Measurements from ENCODE around the gene ZBTB1. TPM values are rescaled to one million over a fixed set of nuclear protein-coding genes. Genes with fewer than 3 reads are reported as not detected.

Gene ZBTB1
- total and polyA plus RNA-seq, 2 donors (not counting 3 experiments of a cell fraction or from before 2014, with no cell fraction given): 9.7 to 32.2 TPM

- no peak for TF ChIP-seq POLR2AphosphoS5 (IDR thresholded peaks at IDR 0.05; ENCODE audit: insufficient read depth, low read depth, low read length)
- FAIRE-seq: no peak
- H3K4me1 ChIP-seq (ENCODE audit: control insufficient read depth, extremely low read depth, insufficient read depth, low read length): no peaks in the 10 kb centered on the region
- H4K20me1 ChIP-seq (replicated peaks; ENCODE audit: control insufficient read depth, extremely low read depth, insufficient read depth, low read length): no peaks in the 10 kb centered on the region
- POLR2A ChIA-PET: no interaction called here
- no peak overlapping the region for H3K9ac ChIP-seq (replicated peaks; ENCODE audit: extremely low read depth, insufficient read depth, low read length)
- dilution Hi-C loops (cut with MboI; ENCODE audit: extremely low pct_ligation_motif_present, low sequenced_read_pairs) (no loop called here), intact Hi-C loops (cut with micrococcal nuclease) (no loop called here)
- H3K9me3 ChIP-seq (replicated peaks; ENCODE audit: control insufficient read depth, insufficient read depth, low read length): no peaks in the 10 kb centered on the region
- no peaks in the 10 kb centered on the region for H3K9me1 ChIP-seq (replicated peaks; ENCODE audit: control insufficient read depth, extremely low read depth, insufficient read depth, low read length)
- no peaks in the 10 kb centered on the region for H3K27me3 ChIP-seq (ENCODE audit: control insufficient read depth in 2 of 2, insufficient read depth in 2 of 2, low read length in 2 of 2)
- no peak for DNase-seq (ENCODE audit: low read depth, low spot score)
- H3K79me2 ChIP-seq (ENCODE audit: control insufficient read depth, insufficient read depth, low read length): no peaks in the 10 kb centered on the region
- CTCF ChIA-PET: interaction anchor here (0.7 to 0.9 kb wide), 2 partner anchors 19 to 62 kb away, joined by 3 read pairs; no protein-coding TSS in a partner anchor
- no peak overlapping the region for H3K4me3 ChIP-seq (replicated peaks in 1 of 3; ENCODE audit: insufficient read depth in 1 of 3, low read depth in 1 of 3, low read length in 3 of 3)
- H2AFZ ChIP-seq (ENCODE audit: low read depth, low read length): no peak overlapping the region
- H3K36me3 ChIP-seq (ENCODE audit: control insufficient read depth in 2 of 2, extremely low read depth in 1 of 2, insufficient read depth in 2 of 2, low read length in 2 of 2): peaks cover 0 to 5% of the 10 kb centered on the region in 2 experiments
- no peak overlapping the region for H3K27ac ChIP-seq (ENCODE audit: insufficient read depth, low read depth, low read length)
- no peak overlapping the region for H3K4me2 ChIP-seq (ENCODE audit: insufficient read depth, low read length)
- no TSS peak for BruUV-seq (replicated peaks)
Observed at GRCh38 chr14:64491637-64492036, 12.9 kb upstream of the ZBTB1 start.

- H3K27ac ChIP-seq (ENCODE audit: insufficient read depth, low read depth, low read length): no peak overlapping the region
- ChIA-PET CTCF (interaction anchor here (0.6 to 2.1 kb wide), 2 partner anchors 10 to 17 kb away, joined by 3 to 8 read pairs; no protein-coding TSS in a partner anchor), POLR2A (no interaction called here)
- DNase-seq (ENCODE audit: low read depth, low spot score) (no peak), FAIRE-seq (no peak)
- H3K4me2 ChIP-seq (ENCODE audit: insufficient read depth, low read length): no peak overlapping the region
- no peaks in the 10 kb centered on the region for H3K27me3 ChIP-seq (ENCODE audit: control insufficient read depth in 2 of 2, insufficient read depth in 2 of 2, low read length in 2 of 2)
- intact Hi-C loops (cut with micrococcal nuclease): no loop called here
- no TSS peak for BruUV-seq (replicated peaks)
- H3K9ac ChIP-seq (replicated peaks; ENCODE audit: extremely low read depth, insufficient read depth, low read length): no peak overlapping the region
- H3K36me3 ChIP-seq (ENCODE audit: control insufficient read depth in 2 of 2, extremely low read depth in 1 of 2, insufficient read depth in 2 of 2, low read length in 2 of 2): no peaks in the 10 kb centered on the region
- no peaks in the 10 kb centered on the region for H3K79me2 ChIP-seq (ENCODE audit: control insufficient read depth, insufficient read depth, low read length)
- H3K4me3 ChIP-seq (replicated peaks in 1 of 3; ENCODE audit: insufficient read depth in 1 of 3, low read depth in 1 of 3, low read length in 3 of 3): no peak overlapping the region
- dilution Hi-C loops (cut with MboI; ENCODE audit: extremely low pct_ligation_motif_present, low sequenced_read_pairs): no loop called here
- TF ChIP-seq POLR2AphosphoS5 (IDR thresholded peaks at IDR 0.05; ENCODE audit: insufficient read depth, low read depth, low read length) (no peak), GATA2 (IDR thresholded peaks at IDR 0.05; ENCODE audit: insufficient read depth, insufficient read length, low read depth, low read length) (no peak), MAX (IDR thresholded peaks at IDR 0.05; ENCODE audit: insufficient read depth, insufficient read length) (no peak), FOS (IDR thresholded peaks at IDR 0.05; ENCODE audit: borderline replicate concordance, insufficient read depth, low read length) (no peak), EZH2 (IDR thresholded peaks at IDR 0.05; ENCODE audit: borderline replicate concordance, low read depth, low read length, severe bottlenecking) (no peak), POLR2A (IDR thresholded peaks at IDR 0.05; ENCODE audit: low read depth, low read length) (no peak), JUN (IDR thresholded peaks at IDR 0.05; ENCODE audit: borderline replicate concordance, insufficient read depth, insufficient read length, low read depth) (no peak), MYC (IDR thresholded peaks at IDR 0.05; ENCODE audit: low read depth, low read length) (no peak), CTCF (IDR thresholded peaks at IDR 0.05; ENCODE audit: extremely low read depth in 1 of 2, insufficient read depth in 1 of 2, low read depth in 1 of 2, low read length in 2 of 2) (no peak)
- no peaks in the 10 kb centered on the region for H3K9me1 ChIP-seq (replicated peaks; ENCODE audit: control insufficient read depth, extremely low read depth, insufficient read depth, low read length)
- no peaks in the 10 kb centered on the region for H3K9me3 ChIP-seq (replicated peaks; ENCODE audit: control insufficient read depth, insufficient read depth, low read length)
- no peaks in the 10 kb centered on the region for H3K4me1 ChIP-seq (ENCODE audit: control insufficient read depth, extremely low read depth, insufficient read depth, low read length)
- H4K20me1 ChIP-seq (replicated peaks; ENCODE audit: control insufficient read depth, extremely low read depth, insufficient read depth, low read length): no peaks in the 10 kb centered on the region
- H2AFZ ChIP-seq (ENCODE audit: low read depth, low read length): no peak overlapping the region
Observed at GRCh38 chr14:64493455-64493854, 11.1 kb upstream of the ZBTB1 start.
